Fibroblast of skin of back (primary cell): ENCODE data around the gene SAMD7.

Experiments used
- DNase-seq: peaks from one replicate; pipeline ENCODE4 v3.0.0-alpha.2; 2013

The SAMD7 gene

DNA sequence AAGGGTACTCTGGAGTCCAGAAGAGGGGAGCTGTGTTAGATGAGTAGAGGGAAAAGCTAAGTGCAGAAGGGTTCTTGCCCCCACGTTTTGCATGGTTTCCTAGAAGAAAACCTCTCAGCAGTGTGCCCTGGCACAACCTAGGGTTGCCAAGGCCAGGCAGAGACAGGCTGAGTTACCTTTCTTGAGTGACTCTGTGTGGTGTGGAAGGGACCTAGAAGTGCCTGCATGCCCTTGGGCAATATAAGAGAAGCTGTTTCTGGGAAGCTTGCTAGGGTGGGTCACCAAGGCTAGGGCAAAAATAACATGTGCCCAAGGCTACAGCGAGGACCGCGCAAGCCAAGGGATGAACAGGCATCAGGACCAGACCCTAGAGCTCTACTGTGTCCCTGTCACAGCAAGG, 3.4 kb upstream of the SAMD7 start:
- no peak for DNase-seq

DNA sequence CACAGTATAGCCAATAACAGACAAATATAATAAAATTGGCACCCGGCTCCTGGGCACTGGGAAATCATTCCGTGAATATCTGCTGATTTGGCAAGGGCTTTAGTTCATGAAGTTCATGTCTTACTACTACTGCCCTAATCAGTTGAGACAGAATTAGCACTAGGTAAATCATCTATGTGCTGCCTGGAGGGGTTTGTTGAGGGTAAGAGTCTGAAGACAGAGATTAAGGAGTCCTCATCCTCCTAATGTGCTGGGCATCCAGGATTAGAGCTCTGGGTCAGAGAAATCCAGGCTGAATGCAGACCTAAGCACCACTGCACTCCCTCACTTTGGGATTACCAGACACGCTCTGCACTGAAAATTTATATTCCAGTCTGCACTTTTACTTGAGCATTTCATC, 2.0 kb downstream of the SAMD7 start:
- no peak for DNase-seq

DNA sequence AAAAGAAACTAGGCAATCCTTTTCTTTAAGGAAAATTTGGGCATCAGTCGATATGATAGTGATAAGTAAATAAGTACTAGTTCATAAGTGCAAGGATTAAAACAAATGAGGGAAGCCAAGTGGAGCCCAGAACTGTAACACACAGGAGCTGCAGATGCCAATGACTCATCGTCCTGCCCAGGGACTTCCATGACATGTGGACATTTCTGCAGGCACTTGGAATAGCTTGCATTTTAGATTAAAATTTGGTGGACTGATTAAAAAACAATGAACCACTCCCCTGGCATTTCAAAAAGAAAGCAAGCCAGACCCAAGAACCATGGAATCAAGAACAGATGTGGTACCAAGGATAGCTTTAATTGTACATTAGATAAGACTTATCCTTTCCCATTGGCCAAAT, 2.9 kb downstream of the SAMD7 start:
- peak; percentile 31 for DNase-seq

DNA sequence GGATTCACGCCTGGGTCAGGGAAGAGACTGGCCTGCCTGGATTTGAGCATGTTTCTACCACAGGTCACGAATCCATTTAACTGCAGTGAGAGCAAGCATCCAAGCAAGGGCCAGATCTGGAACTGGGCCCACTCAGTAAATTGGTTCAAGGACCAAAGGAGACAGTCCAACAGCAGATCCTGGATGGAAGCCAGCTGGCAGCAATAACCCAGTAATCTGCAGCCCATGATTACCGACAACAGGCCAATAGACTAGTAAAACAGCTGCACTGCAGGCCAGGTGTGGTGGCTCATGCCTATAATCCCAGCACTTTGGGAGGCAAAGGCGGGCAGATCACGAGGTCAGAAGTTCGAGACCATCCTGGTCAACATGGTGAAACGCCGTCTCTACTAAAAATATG, 11.8 kb downstream of the SAMD7 start:
- DNase-seq = no peak

DNA sequence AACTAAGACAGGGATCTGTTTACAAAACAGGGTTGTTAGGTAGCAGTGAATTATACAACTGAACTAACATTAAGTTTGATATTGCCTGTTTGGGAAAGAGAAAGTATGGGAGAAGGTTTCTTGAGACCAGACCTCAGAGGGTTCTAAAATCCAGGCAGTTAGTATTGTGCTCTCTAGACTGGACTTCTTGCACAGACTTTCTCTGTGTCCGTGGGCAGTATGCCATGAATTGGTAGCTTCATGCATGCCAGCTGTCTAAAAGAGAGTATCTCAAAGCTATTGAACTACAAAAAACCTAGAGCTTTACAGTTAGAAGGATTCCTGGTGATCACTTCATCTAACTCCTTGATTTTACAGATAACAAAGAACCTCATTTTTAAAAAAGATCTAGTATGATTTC, 12.5 kb downstream of the SAMD7 start:
- DNase-seq = no peak

DNA sequence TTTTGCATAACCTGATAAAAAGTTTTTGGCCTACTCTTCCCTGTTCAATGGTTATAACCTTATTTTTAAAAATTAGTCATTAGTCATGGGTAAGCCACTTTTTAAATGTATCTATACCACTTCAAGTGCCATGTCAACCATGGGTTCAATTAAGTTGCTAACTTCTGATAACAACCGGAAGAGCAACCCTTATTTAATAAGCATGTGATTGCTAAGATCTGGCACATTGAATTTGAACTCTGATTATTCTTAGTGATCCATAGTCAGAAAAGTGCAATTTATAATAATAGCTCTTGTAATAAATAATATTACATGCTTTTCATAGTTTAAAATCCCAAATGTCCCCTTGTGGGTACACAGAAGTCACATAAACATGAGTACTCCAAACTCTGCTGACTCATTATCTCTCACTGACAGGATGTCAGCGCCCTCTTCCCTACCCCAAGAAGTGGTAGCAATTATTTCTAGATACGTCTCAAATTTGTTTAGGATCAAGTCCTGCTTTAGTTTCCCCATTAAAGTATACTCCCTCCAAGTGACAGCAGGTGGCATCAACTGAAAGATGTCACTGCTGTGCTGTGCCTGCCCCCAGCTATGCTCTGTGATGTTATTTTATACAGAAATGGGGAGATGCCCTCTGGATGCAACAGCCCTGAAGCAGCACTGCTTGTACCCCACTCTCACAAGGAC, 18.6 kb downstream of the SAMD7 start:
- DNase-seq = no peak

DNA sequence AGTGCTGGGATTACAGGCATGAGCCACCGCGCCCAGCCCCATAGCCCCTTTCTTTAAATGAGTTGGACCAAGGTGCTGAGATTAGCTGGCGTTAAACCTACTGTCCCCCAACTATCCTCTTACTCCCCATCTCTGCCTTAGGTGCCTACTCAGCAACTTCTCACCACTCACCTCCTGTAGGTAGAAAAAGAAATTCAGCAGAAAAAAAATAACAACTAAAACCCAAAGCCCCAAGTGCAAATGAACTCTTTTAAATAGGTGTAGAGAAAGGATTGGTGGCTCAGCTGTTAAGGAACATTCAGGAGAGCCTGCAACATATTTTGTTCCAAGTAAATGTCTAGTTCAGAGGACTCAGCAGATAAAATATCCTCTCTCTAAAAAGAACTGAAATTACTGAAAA, 19.5 kb downstream of the SAMD7 start:
- no peak for DNase-seq

DNA sequence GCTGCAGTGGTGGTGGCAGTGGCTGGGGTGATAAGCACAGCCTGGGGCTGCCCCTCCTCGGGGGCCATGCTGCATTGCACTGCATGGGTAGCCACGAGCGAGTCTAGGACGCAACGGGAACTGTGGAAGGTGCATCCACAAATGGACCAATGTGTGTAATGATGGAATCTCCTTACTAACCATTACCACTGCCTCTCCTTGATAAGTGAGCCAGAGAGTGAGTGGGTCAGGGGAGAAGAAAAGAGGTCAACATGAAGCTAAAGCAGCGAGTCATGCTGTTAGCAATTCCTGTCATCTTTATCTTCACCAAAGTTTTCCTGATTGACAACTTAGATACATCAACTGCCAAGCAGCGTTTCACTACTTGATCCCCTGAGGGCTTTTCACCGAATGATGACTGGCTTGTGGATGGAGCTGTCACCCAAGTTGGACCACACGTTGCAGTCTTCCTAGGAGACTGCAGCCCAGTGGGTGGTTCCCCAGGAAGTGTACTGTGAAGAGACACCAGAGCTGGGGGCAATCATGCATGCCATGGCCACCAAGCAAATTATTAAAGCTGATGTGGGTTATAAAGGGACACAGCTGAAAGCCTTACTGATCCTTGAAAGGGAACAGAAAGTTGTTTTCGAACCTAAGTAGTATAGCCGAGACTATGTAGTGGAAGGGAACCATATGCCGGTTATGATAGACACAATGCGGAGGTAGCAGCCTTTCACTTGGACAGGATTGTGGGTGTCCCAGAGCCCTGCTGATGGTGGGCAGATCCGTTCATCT, 20.6 kb downstream of the SAMD7 start:
- no peak for DNase-seq

DNA sequence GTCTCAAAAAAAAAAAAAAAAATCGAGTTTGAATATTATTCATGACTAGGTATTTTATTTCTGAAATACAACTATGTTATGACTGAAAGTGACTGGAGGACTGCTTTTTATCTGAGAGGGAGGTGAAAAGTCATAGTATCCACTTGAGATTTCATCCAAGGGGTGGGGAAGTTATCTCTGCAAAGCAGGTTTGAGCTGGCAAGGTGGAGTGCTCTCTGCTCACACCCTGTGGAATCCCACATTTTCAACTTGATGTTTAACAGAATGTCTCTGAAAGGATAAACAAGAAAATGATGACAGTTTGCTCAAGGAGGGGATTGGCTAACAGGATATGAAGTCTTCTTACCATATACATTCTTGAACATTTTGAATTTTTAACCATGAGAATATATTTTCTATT, 27.9 kb downstream of the SAMD7 start:
- DNase-seq = no peak

DNA sequence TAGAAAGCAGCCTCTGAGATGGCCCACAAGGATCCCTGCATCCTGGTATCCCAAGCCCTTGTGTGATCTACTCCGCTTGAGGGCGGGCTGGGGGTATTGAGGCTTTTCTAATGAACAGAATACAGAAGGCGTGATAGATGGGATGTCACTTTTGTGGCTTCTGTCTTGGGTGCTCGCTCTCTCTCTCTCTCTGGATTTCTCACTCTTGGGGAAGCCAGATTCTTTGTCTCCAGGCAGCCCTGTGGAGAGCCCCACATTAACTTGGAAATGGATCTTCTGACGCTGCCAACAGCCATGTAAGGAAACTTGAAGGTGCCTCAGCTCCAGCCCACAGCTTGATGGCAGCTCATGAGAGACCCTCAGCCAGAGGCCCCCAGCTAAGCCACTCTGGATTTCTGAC, 28.4 kb downstream of the SAMD7 start:
- DNase-seq = no peak

DNA sequence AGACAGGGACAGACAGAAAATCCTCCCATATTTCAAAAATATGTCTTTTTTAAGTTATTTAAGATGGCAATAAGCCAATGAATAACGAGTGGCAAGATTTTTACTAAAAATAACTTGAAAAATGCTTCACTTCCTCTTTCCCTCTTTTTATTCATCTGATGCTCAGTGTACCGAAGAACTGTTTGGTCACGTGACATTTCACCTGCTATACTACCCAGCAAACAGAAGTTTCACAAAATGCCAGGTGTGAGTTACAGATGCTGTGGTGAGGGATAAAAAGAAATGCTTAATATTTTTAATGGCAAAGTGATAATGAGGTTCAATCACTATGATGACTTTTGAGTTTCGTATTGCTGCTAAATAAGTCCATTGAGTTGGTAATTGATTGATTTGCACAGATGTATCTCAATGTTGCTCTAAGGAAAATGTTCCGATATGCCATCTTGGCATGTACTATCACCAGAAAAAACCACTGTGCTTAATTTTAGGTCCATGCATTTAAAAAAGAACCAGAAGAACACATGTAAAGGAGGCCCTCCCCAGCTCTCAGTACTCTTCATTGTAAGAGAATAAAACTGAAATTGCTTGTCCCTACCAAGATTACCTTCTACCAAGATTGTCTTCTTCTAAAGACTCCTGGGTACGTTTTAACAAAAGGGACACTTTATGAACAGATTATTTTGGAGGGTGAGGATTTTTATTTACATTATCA, 29.3 kb downstream of the SAMD7 start:
- no peak for DNase-seq

DNA sequence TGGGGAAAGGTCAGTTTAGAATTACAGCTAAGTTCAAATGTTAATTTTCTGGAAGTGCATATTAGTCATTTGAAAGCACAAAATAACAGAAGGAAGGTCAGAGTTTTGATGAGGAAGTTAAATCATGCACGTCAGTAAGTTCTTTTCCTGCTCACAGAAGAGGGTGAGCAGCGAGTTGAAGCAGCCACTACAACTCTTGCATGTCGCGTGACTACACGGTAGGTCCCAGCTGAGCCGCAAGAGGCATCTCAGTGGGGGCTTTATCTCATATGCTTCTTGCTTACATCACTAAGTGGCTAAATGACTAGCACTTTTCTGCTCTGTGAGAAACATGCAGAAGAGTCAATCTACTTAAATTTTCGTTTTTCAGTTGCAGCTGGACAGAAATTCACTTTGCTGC, 33.9 kb downstream of the SAMD7 start:
- DNase-seq = peak; percentile 5

DNA sequence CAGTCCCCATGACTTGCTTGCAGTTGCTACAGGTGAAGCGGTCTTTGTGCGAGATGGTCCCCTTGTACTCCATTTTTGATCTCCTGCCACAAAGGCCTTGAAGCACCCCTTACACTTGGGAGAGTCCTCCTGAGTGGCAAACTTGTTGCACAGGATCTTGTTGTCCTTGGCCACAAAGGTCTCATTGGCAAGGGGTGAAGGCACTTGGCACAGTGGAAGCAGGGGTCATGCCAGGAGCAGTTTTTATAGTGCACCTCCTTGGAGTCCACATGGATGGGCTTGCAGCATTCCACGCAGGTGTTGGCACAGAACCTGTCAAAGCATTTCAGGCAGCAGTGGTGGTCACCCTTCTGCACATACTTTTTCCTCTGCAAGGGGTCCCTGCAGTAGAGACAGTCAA, 35.0 kb downstream of the SAMD7 start:
- no peak for DNase-seq

DNA sequence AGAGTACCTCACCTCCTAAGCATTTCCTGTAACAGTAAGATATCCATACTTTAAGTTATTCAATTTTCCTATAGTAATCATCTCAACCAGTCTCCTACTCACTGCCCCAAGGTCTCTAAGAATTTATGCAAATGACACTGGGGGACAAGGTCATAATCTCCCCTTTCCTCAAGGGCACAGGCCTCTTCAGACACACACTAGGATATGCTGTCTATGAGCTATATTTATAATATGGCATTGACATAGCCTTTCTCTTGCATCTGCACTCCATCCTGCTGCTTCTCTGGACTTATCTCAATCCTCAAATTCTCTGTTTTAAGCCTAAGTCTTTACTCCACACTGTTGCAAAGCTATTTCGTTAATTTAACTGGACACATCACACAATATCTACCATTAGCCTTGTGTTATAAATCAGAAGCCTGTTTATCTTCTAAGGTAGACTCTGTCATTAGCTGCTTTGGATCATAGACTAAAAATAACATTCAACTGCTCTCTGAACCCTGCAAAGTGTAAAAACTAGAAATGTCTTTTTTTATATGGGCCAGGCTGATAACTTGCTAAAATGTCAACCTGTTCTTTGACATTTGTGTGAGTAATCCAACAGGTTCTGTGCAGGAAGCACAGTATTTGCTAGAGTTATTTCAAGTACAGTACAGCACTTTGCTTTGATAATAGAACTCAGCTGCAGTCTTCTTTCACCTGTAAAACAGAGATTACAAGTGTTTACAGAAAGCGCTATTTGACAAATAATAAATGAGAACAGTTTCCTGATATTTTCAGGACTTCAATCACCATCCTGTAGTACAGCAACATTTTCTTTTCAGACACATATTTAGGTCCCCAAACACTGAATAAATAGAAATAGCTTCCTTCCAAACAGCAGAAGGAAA, 37.4 kb downstream of the SAMD7 start:
- DNase-seq = no peak

DNA sequence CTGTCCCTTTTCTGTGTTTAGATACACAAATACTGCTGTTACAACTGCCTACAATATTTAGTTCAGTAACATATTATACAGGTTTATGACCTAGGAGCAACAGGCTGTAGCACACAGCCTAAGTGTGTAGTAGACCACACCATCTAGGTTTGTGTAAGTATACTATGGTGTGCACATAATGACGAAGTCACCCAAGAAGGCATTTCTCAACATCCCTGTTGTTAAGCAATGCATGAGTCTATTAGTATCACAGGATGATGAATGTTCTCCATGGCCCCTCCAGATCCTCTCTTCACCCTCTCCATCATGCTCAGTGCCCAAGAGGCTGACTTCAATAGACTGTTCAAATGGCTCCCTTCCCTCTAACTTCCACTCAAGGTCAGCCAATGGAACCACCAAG, 40.7 kb downstream of the SAMD7 start:
- DNase-seq = no peak

DNA sequence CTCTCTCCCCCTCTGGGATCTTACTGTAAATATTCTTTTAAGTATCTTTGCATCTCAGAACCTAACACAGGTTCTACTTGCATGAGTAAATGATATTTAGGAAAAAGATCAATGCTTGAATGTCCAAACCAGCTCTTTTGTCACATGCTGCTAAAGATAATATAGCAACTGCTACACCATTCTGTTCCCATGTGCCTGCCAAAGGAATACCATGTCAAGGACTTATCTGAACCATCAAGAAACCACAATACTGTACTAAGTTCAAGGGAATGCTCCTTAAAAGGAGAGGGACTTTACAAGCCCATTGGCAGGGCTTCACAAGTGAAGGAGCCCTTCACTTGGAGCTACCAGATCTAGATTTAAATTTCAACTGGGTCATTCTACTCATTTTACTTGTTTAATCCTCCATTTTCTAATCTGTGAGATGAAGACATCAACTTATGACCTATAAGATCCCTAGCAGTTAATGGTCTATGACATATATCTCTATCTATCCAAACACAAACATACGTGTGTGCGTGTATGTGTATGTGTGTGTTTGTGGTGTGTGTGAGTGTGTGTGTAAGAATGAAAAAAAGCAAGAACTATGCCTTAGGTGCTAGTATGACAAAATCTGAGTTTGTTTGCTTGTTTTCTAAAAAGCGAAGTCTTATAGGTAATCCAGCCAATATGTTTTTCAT, 42.2 kb downstream of the SAMD7 start:
- DNase-seq = peak; percentile 8

DNA sequence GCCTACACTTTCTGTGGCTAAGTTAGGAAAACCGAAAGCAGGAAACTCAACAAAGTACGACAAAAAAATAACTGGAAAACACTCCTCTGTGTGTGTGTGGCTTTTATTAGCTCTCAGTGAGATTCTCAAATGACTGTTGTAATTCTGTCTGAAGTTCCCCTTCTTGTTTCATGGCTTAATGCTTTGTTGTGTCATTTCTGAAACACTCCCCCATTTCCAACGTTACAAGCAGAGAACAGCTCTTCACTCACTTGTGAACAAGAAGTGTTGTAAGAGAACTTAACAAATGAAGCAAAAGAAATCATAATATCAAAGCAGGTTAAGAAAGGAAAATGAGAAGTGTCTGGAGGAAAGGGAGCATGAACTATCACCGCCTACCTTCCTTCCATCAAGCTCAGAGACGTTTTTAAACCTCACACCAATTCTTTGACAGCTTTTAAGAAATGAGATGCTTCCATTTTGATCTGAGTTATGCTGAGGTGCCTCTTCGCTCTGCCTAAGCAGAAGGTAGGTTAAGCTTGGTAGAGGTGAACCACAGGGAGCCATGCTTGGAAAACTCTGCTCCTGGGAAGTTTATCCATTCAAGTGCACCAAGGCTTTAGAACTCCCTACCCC, 42.9 kb downstream of the SAMD7 start:
- DNase-seq = no peak

DNA sequence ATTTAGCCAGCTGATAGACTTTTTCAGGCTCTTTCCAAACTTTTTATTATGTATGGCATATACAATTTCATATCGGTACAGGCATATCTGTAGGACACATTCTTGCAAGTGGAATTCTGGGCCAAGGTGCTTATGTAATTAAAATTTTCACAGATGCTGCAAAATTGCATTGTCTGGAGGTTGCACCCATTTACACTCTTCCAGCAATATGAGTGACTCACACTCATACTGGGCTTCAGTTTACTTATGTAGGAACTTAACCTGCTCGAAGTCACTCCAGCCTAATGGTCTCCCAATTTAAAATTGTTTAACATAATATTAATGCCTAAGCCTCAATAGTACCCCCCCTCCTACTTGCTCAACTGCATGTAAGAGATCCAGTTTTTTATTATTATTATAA, 44.0 kb downstream of the SAMD7 start:
- no peak for DNase-seq

DNA sequence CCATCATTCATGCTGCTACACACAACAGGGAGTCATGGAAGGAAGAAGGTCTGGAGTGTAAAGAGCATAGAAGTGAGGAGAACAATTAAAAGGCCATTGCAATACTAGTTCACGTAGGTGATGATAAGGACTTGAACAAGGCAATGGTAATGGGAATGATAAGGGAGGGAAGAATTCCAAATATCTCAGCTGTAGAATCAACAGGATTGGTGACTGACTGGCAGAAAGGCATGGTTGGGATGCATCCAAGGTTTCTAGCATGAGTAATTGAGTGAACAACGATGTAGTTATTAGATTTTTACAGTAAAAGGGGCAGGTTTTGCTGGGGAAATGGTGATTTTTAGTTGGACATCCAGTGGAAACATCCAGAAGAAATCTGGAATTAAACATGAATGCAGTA, 52.8 kb downstream of the SAMD7 start:
- DNase-seq = peak; percentile 35

DNA sequence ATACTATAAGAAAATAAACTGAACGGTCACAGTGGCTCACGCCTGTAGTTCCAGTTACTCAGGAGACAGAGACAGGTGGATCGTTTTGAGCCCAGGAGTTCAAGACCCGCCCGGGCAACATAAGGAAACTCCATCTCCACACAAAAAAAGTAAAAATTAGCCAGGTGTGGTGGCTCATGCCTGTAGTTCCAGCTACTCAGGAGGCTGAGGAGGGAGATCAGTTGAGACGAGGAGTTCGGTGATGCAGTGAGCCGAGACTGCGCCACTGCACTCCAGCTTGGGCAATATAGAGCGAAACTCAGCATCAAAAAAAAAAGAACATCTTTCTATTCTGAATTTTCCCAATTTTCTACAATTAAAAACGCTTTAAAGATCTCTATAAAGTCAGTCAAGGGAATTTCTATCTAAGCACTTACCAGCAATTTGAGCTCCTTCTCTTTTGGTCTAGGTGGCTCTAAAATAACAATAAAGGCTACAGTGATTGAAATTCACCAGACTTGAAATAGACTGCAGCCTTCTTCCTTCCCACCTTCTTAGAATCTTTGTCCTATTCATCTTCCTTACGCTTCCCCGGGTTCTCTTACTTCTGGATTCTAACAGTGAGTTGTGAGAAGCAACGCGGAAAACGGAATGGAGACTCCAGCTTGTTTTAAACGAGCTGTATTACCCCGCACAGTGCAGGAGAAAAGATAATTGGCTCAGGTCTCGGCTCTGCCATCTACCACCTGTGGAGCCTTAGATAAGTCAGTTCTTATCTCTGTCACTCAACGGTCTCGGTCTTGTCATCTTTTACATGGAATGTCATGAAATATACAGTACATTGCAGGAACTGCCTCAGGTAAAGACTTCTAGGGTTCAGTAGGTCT, 54.4 kb downstream of the SAMD7 start:
- DNase-seq = no peak
